LNCaP clone FGC (cell line): ENCODE results near the gene PPAT.

Source experiments
- DNase-seq: peaks from one replicate; pipeline ENCODE4 v3.0.0-alpha.2; 2011; ENCODE audit warnings: low read depth
- H3K4me3 ChIP-seq: 2 replicates; pipeline ENCODE4 v1.5.1; 2011; ENCODE audit warnings: mild to moderate bottlenecking, low read depth, low read length, control low read depth
- TF ChIP-seq, protein P1 (sequence below): IDR thresholded peaks from 2 replicates; pipeline ENCODE4 v1.5.1; 2012; ENCODE audit warnings: mild to moderate bottlenecking; ENCODE audit not compliant: control insufficient read depth, insufficient read depth; ENCODE audit errors: extremely low read depth

PPAT gene

DNA sequence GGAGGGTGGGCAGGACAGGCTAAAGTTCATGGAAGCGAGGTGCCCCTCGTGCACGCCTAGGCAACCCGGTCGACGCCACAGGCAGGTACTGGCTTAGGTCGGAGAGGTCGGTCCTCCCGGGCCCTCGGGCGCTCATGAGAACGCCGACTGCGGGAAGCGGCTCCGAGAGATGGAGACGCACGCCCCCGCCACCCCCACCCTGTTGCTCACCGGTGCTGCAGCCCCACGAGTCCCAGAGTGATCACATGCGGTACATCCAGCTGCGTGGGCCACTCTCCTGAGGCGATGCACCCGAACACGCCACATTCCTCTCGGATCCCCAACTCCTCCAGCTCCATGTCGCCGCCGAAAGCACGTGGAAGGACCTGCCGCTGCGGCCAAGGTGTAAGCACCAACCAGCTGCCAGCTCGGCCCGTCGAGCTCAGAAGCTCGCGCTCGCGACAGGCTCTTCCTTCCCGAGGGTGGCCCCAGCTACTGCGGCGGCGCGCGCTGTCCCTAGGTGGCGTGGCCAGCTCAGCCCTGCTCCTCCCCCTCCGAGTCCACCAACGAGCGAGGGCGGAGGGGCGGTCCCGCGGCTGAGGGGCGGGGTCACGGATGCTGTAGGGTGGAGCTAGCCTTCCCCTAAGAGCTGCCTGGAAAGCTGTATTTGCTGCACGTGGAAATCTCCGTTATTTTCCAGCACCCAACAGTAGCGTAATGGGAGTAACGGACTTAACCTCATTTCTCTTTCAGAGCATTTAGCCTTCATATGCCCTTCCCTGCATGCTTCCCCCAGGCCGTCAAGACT is at the start of gene PPAT:
Gene PPAT, minus strand, starts transcription at position 476 of the 787 bp plus-strand sequence. Its CDS starts 138 bp downstream, at position 338.
- peak within 1 kb of the TSS; percentile 92 for H3K4me3 ChIP-seq
- peak; percentile 94 for DNase-seq
- TF ChIP-seq, protein P1, sequence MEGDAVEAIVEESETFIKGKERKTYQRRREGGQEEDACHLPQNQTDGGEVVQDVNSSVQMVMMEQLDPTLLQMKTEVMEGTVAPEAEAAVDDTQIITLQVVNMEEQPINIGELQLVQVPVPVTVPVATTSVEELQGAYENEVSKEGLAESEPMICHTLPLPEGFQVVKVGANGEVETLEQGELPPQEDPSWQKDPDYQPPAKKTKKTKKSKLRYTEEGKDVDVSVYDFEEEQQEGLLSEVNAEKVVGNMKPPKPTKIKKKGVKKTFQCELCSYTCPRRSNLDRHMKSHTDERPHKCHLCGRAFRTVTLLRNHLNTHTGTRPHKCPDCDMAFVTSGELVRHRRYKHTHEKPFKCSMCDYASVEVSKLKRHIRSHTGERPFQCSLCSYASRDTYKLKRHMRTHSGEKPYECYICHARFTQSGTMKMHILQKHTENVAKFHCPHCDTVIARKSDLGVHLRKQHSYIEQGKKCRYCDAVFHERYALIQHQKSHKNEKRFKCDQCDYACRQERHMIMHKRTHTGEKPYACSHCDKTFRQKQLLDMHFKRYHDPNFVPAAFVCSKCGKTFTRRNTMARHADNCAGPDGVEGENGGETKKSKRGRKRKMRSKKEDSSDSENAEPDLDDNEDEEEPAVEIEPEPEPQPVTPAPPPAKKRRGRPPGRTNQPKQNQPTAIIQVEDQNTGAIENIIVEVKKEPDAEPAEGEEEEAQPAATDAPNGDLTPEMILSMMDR = no peak

DNA sequence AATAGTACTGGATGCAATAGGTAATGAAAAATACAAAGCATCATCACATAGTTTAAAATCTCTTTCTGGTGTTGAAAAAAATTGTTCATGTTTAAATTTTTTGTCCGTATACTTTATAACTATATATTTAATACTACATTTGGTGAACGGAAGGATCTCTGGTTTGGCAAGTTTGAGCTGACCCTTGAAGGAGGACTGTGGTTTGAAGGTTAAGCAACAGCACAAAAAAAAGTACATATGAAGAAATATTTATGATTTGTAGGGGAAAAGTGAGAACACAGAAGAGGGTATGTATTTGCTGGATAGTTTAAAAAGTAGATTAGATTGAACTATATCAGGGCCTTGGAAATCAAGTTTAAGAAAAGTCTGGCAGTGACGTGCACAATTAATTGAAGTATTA is 45.3 kb upstream of the PPAT start:
- TF ChIP-seq, protein P1 = no peak
- DNase-seq = no peak
- no peak overlapping the region for H3K4me3 ChIP-seq

DNA sequence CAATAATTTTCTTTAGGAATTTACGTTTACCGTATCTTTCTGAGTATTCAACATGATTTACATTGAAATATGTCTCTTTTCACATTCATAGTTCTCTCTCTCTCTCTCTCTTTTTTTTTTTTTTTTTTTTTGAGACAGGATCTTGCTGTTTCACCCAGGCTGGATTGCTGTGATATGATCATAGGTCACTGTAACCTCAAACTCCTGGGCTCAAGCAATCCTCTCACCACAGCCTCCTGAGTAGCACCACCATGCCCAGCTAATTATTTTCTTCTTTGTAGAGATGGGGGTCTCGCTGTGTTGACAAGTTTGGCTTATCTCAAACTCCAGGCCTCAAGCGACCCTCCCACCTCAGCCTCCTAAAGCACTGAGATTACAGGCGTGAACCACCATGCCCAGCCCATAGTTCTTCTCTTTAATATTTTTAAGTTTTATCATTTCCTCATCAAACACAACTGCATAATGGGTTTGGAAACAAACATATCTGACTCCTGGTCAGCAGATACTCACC is 41.8 kb upstream of the PPAT start:
- no peak overlapping the region for H3K4me3 ChIP-seq
- no peak for DNase-seq
- TF ChIP-seq, protein P1 = no peak

DNA sequence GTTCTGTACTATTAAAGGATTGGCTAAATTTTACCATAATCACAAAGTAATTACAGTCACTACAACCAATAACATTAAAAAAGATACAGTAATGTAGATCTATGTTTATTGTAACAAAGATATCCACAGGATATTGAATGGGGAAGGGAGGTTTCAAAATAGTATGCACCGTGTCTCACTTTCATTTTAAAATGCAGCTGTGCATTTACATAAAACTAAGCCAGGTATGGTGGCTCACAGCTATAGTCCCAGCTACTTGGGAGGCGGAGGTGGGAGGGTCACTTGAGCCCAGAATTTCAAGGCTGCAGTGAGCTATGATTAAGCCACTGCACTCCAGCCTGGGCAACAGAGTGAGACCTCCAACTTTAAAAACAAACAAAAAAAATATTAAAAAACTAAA is 40.5 kb upstream of the PPAT start:
- TF ChIP-seq, protein P1 = no peak
- no peak for DNase-seq
- no peak overlapping the region for H3K4me3 ChIP-seq

DNA sequence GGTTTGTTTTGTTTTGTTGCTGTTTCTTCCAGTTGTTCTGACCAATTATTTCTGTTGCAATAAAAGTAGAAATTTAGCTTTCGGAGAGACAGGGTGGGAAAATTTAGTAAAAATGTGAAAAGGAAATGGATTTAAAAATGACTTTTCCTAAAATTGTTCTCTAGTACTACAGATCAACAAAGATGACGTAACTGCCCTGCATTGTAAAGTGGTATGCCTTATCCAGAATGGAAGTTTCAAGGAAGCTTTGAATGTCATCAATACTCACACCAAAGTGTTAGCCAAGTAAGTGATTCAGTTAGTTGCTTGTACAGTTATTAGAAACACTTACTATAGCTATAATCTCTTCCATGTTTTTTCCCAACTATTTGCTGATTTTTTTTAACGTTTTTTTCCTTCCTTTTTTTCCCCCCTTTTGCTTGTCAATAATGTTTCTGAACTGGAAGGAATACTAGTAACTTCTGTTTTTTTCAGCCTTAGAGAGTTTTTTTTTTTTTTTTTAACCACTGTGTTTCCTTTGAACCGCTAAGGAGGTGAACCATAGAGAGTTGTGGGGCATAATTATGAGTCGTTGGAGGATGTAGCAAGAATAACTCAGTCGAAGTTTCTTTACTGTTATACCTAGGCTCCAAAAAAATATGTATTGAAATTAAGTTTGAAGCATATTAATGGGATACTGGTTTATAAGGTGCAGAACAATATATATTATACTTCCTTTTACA is 34.2 kb upstream of the PPAT start:
- H3K4me3 ChIP-seq = peak overlapping the region; percentile 87; the same call in 1 of the 2 replicates
- no peak for DNase-seq
- TF ChIP-seq, protein P1 = no peak

DNA sequence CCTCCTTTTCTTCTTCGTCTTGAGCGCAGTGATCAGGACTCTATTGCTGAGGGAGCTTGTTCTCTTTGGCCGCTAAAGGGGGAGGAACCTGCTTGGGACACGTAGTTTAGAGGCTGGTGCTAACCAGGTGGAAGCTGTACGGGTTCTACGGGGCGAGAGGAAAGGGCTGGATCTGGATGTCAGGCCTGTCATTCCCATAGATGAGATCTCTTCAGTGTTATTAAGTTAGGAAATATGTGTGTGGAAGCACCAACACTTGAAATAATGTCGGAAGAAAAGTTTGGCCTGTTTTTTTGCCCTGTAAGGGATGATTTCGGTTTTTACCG is 32.6 kb upstream of the PPAT start:
- TF ChIP-seq, protein P1 = no peak
- H3K4me3 ChIP-seq = peak overlapping the region; percentile 87
- peak; percentile 46 for DNase-seq
